Vein endothelial cell (primary cell): Measurements from ENCODE around the gene AP1M2. TPM values are rescaled to one million over a fixed set of nuclear protein-coding genes. Genes with fewer than 3 reads are reported as not detected.

Source experiments
- small RNA-seq: library from RNA; depleted of rRNA; stranded (forward); fragments of <200 nt; gene quantifications from one replicate; pipeline ENCODE3, GENCODE V24; 2012
- total RNA-seq: library from RNA; depleted of rRNA; stranded (reverse); fragments of >200 nt; gene quantifications from 2 replicates; pipeline ENCODE4 v1.2.3, GENCODE V29; 2012

AP1M2 gene
- total RNA-seq: not detected in 2 replicates

GRCh38 chr19:10587022-10587838 is at the start of gene AP1M2:
Gene AP1M2, minus strand, starts transcription at chr19:10587312. Its CDS starts 81 bp downstream, at chr19:10587231.

GRCh38 chr19:10625003-10625761 is 38.1 kb upstream of the AP1M2 start, which contains the start of gene SLC44A2:
Gene SLC44A2, plus strand, starts transcription at chr19:10625553. Its CDS starts 81 bp downstream, at chr19:10625634.

GRCh38 chr19:10568826-10569651 is 18.1 kb downstream of the AP1M2 start, which contains the start of gene CDKN2D:
Gene CDKN2D, minus strand, starts transcription at chr19:10568979. Its CDS starts 326 bp downstream, at chr19:10568653.

GRCh38 chr19:10565567-10566407 is 21.3 kb downstream of the AP1M2 start, which contains the start of gene KRI1:
Gene KRI1, minus strand, starts transcription at chr19:10566010. Its CDS starts 11 bp downstream, at chr19:10565999.

GRCh38 chr19:10543420-10544241 is 43.5 kb downstream of the AP1M2 start, which contains the start of gene ATG4D:
Gene ATG4D, plus strand, starts transcription at chr19:10543904. Its CDS starts 187 bp downstream, at chr19:10544091.

Small RNA genes within 50 kb of the gene (small RNA-seq; reads per million reads assigned to genes)
- gene MIR1238 (not detected), gene RNU7-140P (not detected)

Other genes starting within 250 kb of the AP1M2 start
- gene ICAM3, start 247.7 kb downstream of the AP1M2 start, total RNA-seq: 7.1 and 9.5 TPM in 2 replicates
- gene TYK2, start 206.7 kb downstream of the AP1M2 start, total RNA-seq: 57.2 and 79.7 TPM in 2 replicates
- 289 and 291 TPM in 2 replicates for gene CDC37, start 183.8 kb downstream of the AP1M2 start, total RNA-seq
- 3.6 and 5.6 TPM in 2 replicates for gene PDE4A, start 166.8 kb downstream of the AP1M2 start, total RNA-seq
- 74.0 and 74.1 TPM in 2 replicates for gene KEAP1, start 84.0 kb downstream of the AP1M2 start, total RNA-seq
- gene S1PR5, start 69.9 kb downstream of the AP1M2 start, total RNA-seq: not detected in 2 replicates
- 12.1 and 17.0 TPM in 2 replicates for gene ATG4D, start 43.4 kb downstream of the AP1M2 start, total RNA-seq
- 5.9 and 6.2 TPM in 2 replicates for gene KRI1, start 21.3 kb downstream of the AP1M2 start, total RNA-seq
- gene CDKN2D, start 18.3 kb downstream of the AP1M2 start, total RNA-seq: 2.3 and 3.5 TPM in 2 replicates
- gene SLC44A2, start 38.2 kb upstream of the AP1M2 start, total RNA-seq: 63.5 and 66.3 TPM in 2 replicates
- gene ILF3, start 67.0 kb upstream of the AP1M2 start, total RNA-seq: 182 and 208 TPM in 2 replicates
- gene QTRT1, start 114.1 kb upstream of the AP1M2 start, total RNA-seq: 32.8 and 33.6 TPM in 2 replicates
- gene DNM2, start 130.8 kb upstream of the AP1M2 start, total RNA-seq: 154 and 156 TPM in 2 replicates
- 33.6 and 40.2 TPM in 2 replicates for gene TMED1, start 248.9 kb upstream of the AP1M2 start, total RNA-seq